Thoracic aorta (tissue), 2 donors: ENCODE results near the gene C16orf54. TPM values are rescaled to one million over a fixed set of nuclear protein-coding genes. Genes with fewer than 3 reads are reported as not detected.
A peak's percentile ranks its signal among the peaks of the same experiment; 100 is the strongest.
"Not testable (repeated sequence)": the region's sequence is repeated elsewhere in the genome, so short reads cannot be mapped to it uniquely, and the experiment has no call there.

Source experiments
- ATAC-seq: fragments of 150-250 bp; one replicate; pipeline ENCODE4 v1.8.0; 2017; ENCODE audit warnings: low read depth; ENCODE audit not compliant: insufficient number of reproducible peaks, low FRiP score
- DNase-seq: peaks from one replicate; pipeline ENCODE4 v3.0.0-alpha.2; 2020; ENCODE audit warnings: low spot score
- H3K27ac ChIP-seq, 2 donors: fragments of 200-600 bp; sonication (generic); 1 replicate in 1 of 2; 2 replicates in 1 of 2; pipeline ENCODE4 v1.5.1; 2016; ENCODE audit warnings: mild to moderate bottlenecking in 2 of 2, moderate library complexity in 2 of 2
- H3K27me3 ChIP-seq: fragments of 200-600 bp; sonication (generic); replicated peaks from 2 replicates; pipeline ENCODE4 v1.6.0; 2016; ENCODE audit warnings: mild to moderate bottlenecking; ENCODE audit not compliant: insufficient read depth
- H3K36me3 ChIP-seq: fragments of 200-600 bp; sonication (generic); one replicate; pipeline ENCODE4 v1.5.1; 2016
- H3K4me1 ChIP-seq, 2 donors: fragments of 200-600 bp; sonication (generic); 1 replicate in 1 of 2; 2 replicates in 1 of 2; pipeline versions ENCODE4 v1.5.1 to v1.6.0; 2016; ENCODE audit warnings: low read depth in 2 of 2, mild to moderate bottlenecking in 1 of 2; ENCODE audit not compliant: control insufficient read depth in 1 of 2
- H3K4me3 ChIP-seq: fragments of 200-600 bp; sonication (generic); 2 replicates; pipeline ENCODE4 v1.5.1; 2016; ENCODE audit warnings: mild to moderate bottlenecking
- H3K9me3 ChIP-seq: fragments of 200-600 bp; sonication (generic); 2 replicates; pipeline ENCODE4 v1.5.1; 2016
- total RNA-seq, 2 donors: library from RNA; depleted of rRNA; stranded (reverse); fragments of >200 nt; gene quantifications; one replicate each; pipeline versions ENCODE4 v1.1.0 to v1.2.3, GENCODE V29; 2016
- TF ChIP-seq, protein P1 (sequence below): fragments of 200-600 bp; sonication (generic); IDR thresholded peaks from one replicate; pipeline ENCODE4 v1.5.1; 2019; ENCODE audit warnings: antibody characterized with exemption

C16orf54 gene
- total RNA-seq, 2 donors from 2014 or later: 2.8 to 3.4 TPM

DNA sequence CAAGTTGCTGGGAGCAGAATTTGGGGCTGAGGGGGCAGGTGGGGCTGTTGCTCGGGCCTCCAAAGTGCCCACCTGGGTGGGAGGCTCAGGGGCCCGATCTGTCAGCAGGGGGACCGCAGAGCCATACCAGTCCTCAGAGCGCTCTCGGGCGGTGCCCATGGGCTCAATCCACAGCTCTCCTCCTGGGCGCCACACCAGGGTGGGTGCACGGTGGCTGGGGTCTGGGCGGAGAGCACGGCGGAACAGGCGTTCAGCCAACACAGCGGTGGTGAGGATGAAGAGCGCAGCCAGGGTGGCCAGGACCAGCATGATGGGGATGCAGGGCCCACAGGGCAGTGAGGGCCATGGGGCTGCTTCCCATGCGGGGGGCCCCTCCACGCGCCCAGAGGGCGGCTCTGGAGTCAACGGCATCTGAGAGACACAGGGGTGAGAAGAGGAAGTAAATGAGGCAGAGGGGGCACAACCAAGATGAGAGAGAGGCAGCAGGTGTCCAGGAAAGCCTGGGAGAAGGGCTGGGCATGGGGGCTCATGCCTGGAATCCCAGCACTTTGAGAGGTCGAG lies 1.2 kb downstream of the C16orf54 start:
- H3K4me1 ChIP-seq: no peaks in the 10 kb centered on the region
- DNase-seq: no peak
- TF ChIP-seq, protein P1, sequence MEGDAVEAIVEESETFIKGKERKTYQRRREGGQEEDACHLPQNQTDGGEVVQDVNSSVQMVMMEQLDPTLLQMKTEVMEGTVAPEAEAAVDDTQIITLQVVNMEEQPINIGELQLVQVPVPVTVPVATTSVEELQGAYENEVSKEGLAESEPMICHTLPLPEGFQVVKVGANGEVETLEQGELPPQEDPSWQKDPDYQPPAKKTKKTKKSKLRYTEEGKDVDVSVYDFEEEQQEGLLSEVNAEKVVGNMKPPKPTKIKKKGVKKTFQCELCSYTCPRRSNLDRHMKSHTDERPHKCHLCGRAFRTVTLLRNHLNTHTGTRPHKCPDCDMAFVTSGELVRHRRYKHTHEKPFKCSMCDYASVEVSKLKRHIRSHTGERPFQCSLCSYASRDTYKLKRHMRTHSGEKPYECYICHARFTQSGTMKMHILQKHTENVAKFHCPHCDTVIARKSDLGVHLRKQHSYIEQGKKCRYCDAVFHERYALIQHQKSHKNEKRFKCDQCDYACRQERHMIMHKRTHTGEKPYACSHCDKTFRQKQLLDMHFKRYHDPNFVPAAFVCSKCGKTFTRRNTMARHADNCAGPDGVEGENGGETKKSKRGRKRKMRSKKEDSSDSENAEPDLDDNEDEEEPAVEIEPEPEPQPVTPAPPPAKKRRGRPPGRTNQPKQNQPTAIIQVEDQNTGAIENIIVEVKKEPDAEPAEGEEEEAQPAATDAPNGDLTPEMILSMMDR: no peak
- H3K9me3 ChIP-seq: no peaks in the 10 kb centered on the region
- no peak for ATAC-seq
- no peaks in the 10 kb centered on the region for H3K36me3 ChIP-seq
- H3K27ac ChIP-seq: no peak overlapping the region
- peak overlapping the region; percentile 66 for H3K4me3 ChIP-seq
- H3K27me3 ChIP-seq: no peaks in the 10 kb centered on the region

DNA sequence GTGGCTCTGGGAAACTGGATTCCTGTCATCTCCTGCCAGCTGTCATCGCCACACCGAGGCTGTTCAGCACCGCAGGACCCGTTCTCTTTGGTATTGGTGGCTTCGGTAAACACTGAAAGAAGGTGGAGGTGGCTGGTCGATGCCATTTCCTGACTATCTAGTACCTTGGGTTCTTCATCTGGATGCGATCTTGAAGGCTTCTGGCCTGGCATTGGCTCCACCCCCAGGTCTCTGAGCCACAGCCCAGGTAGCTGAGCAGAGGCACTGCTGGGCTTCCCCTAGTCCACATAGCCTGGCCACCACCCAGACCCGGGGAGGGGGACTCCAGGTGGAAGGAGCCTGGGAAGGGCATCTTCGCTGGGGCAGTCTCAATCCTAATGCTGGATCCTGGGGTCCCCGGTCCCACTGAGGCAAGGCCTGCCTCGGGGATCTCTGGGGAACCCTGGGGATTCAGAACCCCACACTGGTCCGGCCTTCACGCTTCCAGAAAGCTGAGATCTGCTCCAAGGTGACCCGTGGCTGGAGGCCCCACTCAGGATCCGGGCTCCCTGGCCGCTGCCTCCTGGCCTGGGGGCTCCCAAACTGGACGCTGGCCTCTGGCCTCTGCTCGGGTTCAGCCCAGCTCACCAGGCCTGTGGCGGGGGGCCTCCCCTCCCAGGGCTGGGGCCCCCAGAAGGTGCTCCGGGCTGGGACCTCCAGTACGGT lies 1.8 kb downstream of the C16orf54 start:
- H3K36me3 ChIP-seq: no peaks in the 10 kb centered on the region
- TF ChIP-seq, protein P1: no peak
- no peak overlapping the region for H3K4me3 ChIP-seq
- H3K27ac ChIP-seq: no peak overlapping the region
- H3K27me3 ChIP-seq: no peaks in the 10 kb centered on the region
- no peaks in the 10 kb centered on the region for H3K4me1 ChIP-seq
- no peaks in the 10 kb centered on the region for H3K9me3 ChIP-seq
- DNase-seq (no peak), ATAC-seq (no peak)

DNA sequence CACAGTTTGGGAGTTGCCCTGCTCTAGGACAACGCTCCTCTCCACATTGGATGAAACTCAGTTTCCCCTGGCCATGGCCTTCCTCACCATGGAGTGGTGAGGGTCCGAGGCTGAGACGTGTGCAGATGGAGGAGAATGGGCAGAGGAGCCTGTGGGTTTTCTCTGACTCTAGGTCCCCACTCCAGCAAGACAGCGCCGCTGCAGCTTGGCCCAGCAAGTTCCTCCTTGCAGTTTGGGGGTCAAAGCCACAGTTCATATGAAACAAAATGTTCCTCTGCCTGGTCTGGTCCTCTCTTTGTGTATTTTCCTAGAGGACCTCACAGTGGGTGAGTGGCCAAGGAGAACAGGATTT lies 2.3 kb downstream of the C16orf54 start:
- ATAC-seq: no peak
- H3K9me3 ChIP-seq: no peaks in the 10 kb centered on the region
- no peak for DNase-seq
- H3K27ac ChIP-seq: no peak overlapping the region
- no peaks in the 10 kb centered on the region for H3K27me3 ChIP-seq
- no peaks in the 10 kb centered on the region for H3K4me1 ChIP-seq
- no peaks in the 10 kb centered on the region for H3K36me3 ChIP-seq
- H3K4me3 ChIP-seq: no peak overlapping the region
- TF ChIP-seq, protein P1: no peak

GRCh38 chr16:29742683-29743275 lies 3.0 kb downstream of the C16orf54 start:
- H3K36me3 ChIP-seq: no peaks in the 10 kb centered on the region
- H3K27ac ChIP-seq: no peak overlapping the region
- TF ChIP-seq, protein P1: no peak
- no peaks in the 10 kb centered on the region for H3K9me3 ChIP-seq
- H3K4me1 ChIP-seq: no peaks in the 10 kb centered on the region
- no peak for ATAC-seq
- no peak for DNase-seq
- no peak overlapping the region for H3K4me3 ChIP-seq
- no peaks in the 10 kb centered on the region for H3K27me3 ChIP-seq

DNA sequence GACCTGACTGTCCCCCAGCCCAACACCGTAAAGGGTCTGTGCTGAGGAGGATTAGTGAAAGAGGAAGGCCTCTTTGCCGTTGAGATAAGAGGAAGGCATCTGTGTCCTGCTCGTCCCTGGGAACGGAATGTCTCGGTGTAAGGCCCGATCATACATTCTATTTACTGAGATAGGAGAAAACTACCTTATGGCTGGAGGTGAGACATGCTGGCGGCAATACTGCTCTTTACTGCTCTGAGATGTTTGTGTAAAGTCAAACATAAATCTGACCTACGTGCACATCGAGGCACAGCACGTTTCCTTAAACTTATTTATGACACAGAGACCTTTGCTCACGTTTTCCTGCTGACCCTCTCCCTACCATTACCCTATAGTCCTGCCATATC lies 5.2 kb downstream of the C16orf54 start:
- H3K4me3 ChIP-seq, H3K27ac ChIP-seq, ATAC-seq, H3K9me3 ChIP-seq, DNase-seq, H3K27me3 ChIP-seq, H3K4me1 ChIP-seq, H3K36me3 ChIP-seq: not testable (repeated sequence)

GRCh38 chr16:29739927-29740629 lies 5.7 kb downstream of the C16orf54 start:
- H3K27me3 ChIP-seq, H3K4me1 ChIP-seq, H3K27ac ChIP-seq, DNase-seq, H3K36me3 ChIP-seq, H3K9me3 ChIP-seq, ATAC-seq, H3K4me3 ChIP-seq: not testable (repeated sequence)
